MG63 (cell line): ENCODE data around the gene PTPRN2. TPM values are rescaled to one million over a fixed set of nuclear protein-coding genes. Genes with fewer than 3 reads are reported as not detected.

Source experiments
- DNase-seq: peaks from one replicate; pipeline ENCODE4 v3.0.0-alpha.2; 2020
- H3K27me3 ChIP-seq: fragments of 250-450 bp; sonication (Bioruptor Pico); 2 replicates; pipeline ENCODE4 v1.5.1; 2020; ENCODE audit warnings: mild to moderate bottlenecking, moderate library complexity
- H3K36me3 ChIP-seq: fragments of 250-450 bp; sonication (Bioruptor Pico); 2 replicates; pipeline ENCODE4 v1.5.1; 2020; ENCODE audit warnings: mild to moderate bottlenecking, moderate library complexity
- H3K4me3 ChIP-seq: fragments of 250-450 bp; sonication (Bioruptor Pico); 2 replicates; pipeline ENCODE4 v1.5.1; 2020; ENCODE audit warnings: mild to moderate bottlenecking, moderate library complexity
- H3K9me3 ChIP-seq: fragments of 250-450 bp; sonication (Bioruptor Pico); 2 replicates; pipeline ENCODE4 v1.5.1; 2020; ENCODE audit warnings: mild to moderate bottlenecking, moderate library complexity
- total RNA-seq: library from RNA; depleted of rRNA; stranded (reverse); fragments of >200 nt; shearing (Covaris generic); gene quantifications from 2 replicates; pipeline ENCODE4 v1.2.3, GENCODE V29; 2014; ENCODE audit warnings: low replicate concordance

Gene PTPRN2
- total RNA-seq, 1 experiment from 2014 or later: 0.16 TPM

DNA sequence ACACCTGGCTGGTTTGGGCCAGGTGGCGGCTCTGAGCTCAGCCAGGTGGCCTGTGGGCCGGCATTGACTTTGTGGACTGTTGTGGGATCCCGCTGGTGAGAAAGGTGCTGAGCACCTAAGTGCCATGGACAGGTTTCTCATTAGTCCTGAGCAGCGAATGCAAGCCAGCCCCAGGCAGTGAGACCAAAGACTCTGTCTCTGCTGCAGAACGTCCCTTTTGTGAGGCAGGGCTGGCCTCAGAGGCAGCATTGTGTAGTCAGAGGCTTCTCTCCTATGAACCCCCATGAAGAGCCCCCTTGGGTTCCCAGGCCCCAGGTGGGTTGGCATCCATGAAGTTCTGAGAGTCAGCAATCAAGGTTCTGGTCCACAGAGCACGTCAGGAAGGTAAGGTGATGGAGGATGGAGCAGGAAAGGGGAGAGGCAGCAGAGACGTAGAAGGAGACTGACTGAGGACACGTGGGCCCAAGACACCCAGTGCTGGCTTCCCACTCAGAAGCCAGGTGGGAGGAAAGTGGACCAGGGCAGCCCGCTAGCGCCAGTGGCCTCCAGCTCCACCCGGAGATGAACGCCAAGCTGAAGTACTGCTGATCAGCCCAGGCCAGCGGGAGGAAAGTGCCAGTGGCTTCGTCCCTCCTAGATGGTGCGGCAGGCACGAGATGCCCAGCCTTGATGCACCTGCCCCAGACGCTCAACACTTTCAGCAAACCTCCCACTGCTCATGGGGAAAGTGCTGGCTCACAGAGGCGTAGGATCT, 19.2 kb upstream of the PTPRN2 start:
- H3K4me3 ChIP-seq: no peak overlapping the region
- DNase-seq: no peak

DNA sequence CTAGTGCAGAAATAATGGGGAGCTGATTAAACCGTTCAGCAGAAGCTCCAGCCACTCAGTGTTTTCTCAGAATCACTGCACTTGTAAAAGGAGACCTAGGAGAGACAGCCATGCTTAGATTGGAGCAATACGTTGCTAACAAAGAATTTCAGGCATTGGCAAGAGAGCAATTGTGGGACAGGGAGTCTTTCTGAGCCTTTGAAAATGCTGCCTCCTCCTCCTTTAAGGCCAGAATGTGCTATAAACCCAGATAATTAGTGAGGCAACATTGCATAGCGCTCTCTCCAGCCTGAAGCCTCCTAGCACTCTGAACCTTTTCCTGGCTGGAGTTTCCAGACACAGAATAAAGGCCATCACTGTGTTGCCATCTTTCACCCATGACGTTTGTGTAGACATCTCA, 18.5 kb upstream of the PTPRN2 start:
- Histone ChIP-seq H3K27me3 (no peaks in the 10 kb centered on the region), H3K36me3 (no peaks in the 10 kb centered on the region), H3K4me3 (no peak overlapping the region), H3K9me3 (no peaks in the 10 kb centered on the region)
- DNase-seq: no peak

More for the DNA sequence above, 19.2 kb upstream of the PTPRN2 start:
- H3K9me3 ChIP-seq: no peaks in the 10 kb centered on the region
- H3K36me3 ChIP-seq: no peaks in the 10 kb centered on the region
- H3K27me3 ChIP-seq: no peaks in the 10 kb centered on the region

DNA sequence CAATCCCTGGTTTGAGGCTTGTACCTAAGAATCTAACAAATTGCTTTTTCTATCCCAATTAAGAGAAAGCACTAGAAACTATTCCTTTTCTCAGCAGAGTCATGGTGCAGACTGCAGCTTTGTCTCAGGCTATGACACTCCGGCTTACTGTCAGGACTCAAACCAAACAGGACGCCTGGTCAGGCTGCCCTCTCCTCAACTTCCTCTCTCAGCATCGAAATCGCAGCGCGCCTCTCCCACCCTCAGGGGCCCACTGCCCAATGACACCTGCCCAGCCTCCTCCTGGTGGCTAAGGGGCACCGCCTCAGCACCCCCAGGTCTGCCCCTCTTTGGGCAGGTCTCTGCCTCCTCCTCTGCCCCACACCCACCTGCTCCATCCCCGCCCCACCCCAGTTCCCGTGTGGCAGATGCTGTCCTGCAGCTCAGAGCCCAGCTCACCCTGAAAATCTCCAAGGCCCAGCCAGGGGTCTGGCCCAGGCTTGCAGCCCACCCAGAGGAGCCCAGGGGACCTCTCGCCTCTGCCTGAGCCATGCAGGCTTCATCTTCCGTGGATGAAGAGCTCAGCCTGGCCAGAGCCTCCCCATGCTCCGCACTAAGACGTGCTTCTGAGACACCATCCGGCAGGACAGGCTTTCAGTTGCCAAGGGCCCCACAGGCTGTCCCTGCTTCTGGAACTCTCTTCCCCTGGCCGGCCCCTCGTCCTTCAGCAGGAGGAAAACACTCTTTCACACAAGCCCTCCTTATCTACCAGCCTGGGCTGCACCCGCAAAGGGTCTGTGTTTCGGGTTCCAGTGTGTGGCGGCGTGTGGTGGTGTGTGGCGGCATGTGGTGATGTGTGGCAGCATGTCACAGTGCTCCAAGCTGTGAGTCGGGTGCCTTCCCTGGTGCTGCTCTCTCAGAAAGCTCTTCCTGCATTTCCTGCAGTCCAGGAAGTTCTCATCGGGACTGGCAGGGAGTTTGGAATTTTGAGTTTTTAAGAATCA, 16.4 kb upstream of the PTPRN2 start:
- Histone ChIP-seq H3K36me3 (no peaks in the 10 kb centered on the region), H3K27me3 (no peaks in the 10 kb centered on the region), H3K9me3 (no peaks in the 10 kb centered on the region), H3K4me3 (no peak overlapping the region)
- no peak for DNase-seq

DNA sequence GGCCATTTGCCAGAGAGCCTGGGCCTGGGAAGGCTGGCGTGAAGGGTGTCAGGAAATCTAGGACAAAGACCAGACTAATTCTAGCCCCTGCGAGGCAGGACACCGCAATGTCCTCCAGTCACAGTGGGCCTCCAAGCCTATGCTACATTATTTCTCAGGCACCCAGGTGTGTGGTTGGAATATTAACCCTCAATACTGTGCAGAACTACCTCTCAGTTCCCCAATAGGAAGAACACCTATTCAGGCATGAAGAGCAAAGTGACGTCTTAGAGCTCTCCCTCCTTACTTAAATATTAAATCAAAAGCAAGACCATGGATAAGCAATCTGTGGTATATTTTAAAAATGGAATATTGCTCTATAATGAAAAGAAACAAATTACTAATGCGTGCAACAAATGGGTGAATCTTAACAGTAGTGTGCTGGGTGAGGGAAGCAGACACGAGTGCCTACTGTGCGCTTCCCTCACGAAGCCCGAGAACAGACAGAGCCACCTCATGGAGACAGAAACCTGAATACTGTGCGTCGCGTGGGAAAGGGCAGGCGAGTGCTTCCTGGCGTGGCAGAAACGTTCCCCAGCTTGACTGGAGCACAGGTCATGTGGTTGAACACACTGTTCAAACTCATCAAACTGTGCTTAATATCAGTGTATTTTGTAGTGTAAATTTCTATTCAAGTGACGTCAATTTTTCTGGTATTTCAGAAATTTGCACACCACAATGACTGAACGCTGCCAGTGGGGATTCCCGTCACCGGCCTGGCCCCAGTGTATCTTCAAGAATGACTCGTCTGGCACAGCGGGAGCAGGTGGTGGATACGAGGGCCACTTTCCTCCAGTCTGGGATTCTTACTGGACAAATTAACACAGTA, 15.5 kb upstream of the PTPRN2 start:
- H3K27me3 ChIP-seq: no peaks in the 10 kb centered on the region
- no peaks in the 10 kb centered on the region for H3K36me3 ChIP-seq
- no peaks in the 10 kb centered on the region for H3K9me3 ChIP-seq
- H3K4me3 ChIP-seq: no peak overlapping the region
- DNase-seq: no peak

DNA sequence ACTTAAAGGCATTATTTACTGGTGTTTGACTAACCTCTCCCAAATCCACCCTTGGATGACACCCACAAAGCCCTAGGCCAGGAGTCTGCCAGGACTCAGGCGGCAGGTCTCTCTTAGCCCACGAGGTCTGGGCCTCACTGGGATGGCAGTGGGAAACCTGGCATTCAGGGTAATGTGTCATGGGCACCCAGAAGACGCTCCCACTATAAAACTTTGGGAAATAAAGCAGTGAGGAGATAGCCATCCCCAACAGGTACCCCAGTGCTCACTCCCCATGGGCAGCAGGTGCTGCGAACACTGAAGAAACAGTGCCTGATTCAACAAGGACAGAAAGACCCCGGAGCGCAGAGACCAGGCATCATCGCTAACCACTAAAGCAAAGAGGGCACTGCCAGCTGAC, 14.4 kb upstream of the PTPRN2 start:
- no peak overlapping the region for H3K4me3 ChIP-seq
- no peak for DNase-seq
- H3K9me3 ChIP-seq: no peaks in the 10 kb centered on the region
- no peaks in the 10 kb centered on the region for H3K36me3 ChIP-seq
- H3K27me3 ChIP-seq: no peaks in the 10 kb centered on the region

DNA sequence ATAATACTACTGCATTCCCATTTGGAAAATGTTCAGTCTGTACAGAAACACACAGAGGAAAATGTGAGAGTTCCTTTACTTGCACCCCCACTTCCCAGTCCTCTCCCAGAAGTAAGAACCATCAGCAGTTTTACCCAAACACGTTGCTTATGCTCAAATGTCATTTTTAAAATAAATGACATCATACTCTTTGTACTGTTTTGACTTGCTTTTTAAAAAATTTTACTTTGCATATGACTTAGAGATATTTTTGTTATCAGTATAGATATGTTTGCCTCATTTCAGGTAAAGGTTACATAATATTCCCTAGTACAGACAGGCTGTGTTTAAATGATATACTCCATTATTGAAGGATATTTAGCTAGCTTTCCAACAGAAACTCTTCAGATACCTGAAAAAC, 13.5 kb upstream of the PTPRN2 start:
- Histone ChIP-seq H3K27me3 (no peaks in the 10 kb centered on the region), H3K9me3 (no peaks in the 10 kb centered on the region), H3K4me3 (no peak overlapping the region), H3K36me3 (no peaks in the 10 kb centered on the region)
- DNase-seq: no peak

DNA sequence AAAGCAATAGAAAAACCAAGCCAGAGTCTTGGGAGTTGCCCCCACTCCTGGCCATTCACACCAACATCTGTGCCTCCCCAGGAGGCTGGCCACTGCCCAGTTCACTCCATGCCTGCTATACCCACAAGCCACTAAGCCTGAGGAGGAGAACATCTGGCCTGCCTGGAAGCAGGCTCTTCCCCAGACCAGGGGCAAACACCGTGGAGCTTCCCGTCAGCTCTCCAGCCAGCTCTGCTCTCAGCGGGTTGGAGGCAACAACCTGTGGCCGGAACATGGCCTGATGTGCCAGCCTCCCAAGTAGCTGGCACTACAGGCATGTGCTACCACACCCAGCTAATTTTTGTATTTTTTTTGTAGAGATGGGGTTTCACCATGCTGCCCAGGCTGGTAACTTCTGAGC, 9.1 kb upstream of the PTPRN2 start:
- Histone ChIP-seq H3K9me3 (no peaks in the 10 kb centered on the region), H3K4me3 (no peak overlapping the region), H3K27me3 (no peaks in the 10 kb centered on the region), H3K36me3 (no peaks in the 10 kb centered on the region)
- peak; percentile 19 for DNase-seq

DNA sequence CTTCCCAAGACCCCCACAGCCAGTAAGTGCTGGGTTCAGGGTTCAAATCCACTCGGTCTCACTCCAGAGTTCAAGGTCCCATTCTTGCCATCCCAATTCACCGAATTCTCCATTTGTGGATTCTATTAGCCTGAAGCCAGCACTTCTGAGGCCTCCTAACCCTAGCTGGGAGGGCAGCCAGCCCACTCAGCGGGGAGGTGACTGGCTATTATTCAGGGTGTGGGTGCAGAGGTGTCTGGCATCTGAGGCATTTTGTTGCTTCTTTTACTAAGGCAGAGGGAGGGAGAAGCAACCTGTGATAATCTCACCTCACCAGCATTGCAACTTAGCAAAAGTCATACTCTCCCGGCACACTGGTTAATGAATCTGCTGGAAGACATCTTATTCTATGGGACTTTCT, 8.7 kb upstream of the PTPRN2 start:
- Histone ChIP-seq H3K4me3 (no peak overlapping the region), H3K36me3 (no peaks in the 10 kb centered on the region), H3K9me3 (no peaks in the 10 kb centered on the region), H3K27me3 (no peaks in the 10 kb centered on the region)
- peak; percentile 16 for DNase-seq

DNA sequence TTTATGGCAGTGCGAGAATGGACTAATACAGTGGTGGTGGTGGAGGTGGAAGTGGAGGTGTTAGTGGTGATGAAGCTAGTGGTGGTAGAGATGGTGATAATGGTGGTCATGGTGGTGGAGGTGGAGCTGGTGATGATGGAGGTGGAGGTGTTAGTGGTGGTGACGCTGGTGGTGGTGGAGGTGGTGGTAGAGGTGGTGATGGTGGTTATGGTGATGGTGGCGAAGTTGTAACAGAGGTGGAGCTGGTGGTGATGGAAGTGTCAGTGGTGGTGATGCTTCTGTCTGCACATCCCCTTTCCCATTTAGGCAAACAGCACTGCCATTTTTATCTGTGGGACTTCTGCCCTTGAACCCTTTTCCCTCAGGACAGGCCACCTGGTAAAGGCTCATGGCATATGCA, 7.4 kb upstream of the PTPRN2 start:
- Histone ChIP-seq H3K27me3 (no peaks in the 10 kb centered on the region), H3K9me3 (no peaks in the 10 kb centered on the region), H3K4me3 (no peak overlapping the region), H3K36me3 (no peaks in the 10 kb centered on the region)
- DNase-seq: no peak

DNA sequence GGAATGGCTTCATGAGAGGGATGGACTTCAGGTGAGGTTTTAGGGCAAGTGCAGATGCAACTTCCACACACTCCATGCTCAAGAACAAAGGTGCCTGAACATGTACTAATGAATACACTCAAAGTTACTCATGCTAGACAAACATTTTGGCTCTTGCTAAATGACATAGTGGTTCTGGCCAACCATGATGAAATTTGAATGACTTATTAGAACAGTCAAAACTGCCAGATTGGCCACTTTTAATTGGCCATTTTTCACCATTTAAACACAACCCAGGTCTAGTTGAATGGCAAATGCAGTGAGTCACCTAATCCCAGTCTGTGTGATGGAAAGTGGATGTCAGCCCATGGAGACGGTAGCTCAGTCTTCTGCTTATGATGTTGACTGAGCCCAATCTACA, 4.9 kb upstream of the PTPRN2 start:
- no peak for DNase-seq
- H3K36me3 ChIP-seq: no peaks in the 10 kb centered on the region
- H3K4me3 ChIP-seq: no peak overlapping the region
- H3K9me3 ChIP-seq: no peaks in the 10 kb centered on the region
- no peaks in the 10 kb centered on the region for H3K27me3 ChIP-seq

DNA sequence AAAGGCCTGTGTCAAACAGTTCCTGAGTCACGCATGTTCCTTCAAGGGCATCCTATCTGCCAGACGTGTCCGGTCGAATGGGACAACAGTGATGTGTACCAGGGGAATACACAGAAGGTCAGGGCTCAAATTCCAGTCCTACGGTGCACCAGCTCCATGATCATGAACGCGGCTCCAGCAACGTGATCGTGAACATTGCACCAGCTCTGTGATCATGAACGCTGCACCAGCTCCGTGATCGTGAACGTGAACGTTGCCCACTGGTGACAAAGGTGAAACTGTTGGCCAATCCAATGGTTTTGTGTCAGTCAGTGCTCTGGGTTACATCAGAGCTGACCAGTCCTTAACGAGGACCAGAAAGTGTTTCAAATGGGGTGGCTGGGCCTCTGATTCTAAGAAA, 4.3 kb upstream of the PTPRN2 start:
- H3K36me3 ChIP-seq: no peaks in the 10 kb centered on the region
- H3K4me3 ChIP-seq: no peak overlapping the region
- no peaks in the 10 kb centered on the region for H3K9me3 ChIP-seq
- no peaks in the 10 kb centered on the region for H3K27me3 ChIP-seq
- no peak for DNase-seq

DNA sequence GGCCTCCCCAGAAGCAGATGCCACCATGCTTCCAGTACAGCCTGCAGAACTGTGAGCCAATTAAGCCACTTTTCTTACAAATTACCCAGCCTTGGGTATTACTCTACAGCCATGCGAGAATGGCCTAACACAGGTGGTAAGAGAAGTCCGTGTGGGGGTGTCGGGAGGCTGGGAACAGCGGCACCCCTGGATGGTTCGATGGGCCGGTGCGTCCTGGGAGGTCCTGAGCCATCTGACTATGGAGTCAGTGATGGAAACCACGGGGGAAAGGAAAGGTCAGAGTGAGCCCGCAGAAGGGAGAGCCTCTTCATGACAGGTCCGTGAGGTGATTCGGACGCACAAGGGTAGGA, 2.5 kb upstream of the PTPRN2 start:
- DNase-seq: no peak
- H3K9me3 ChIP-seq: no peaks in the 10 kb centered on the region

DNA sequence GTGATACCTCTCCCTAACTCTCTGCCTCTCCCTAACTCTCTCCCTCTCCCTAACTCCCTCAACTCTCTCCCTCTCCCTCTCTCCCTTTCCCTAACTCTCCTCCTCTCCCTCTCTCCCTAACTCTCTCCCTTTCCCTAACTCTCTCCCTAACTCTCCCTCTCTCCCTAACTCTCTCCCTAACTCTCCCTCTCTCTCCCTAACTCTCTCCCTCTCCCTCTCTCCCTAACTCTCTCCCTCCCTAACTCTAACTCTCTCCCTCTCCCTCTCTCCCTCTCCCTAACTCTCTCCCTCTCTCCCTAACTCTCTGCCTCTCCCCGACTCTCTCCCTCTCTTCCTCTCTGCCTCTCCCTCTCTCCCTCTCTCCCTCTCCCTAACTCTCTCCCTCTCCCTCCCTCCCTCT, 2.0 kb upstream of the PTPRN2 start:
- DNase-seq: no peak
- H3K9me3 ChIP-seq: no peaks in the 10 kb centered on the region
- no peaks in the 10 kb centered on the region for H3K36me3 ChIP-seq
- H3K27me3 ChIP-seq: no peaks in the 10 kb centered on the region
- no peak overlapping the region for H3K4me3 ChIP-seq

More for the DNA sequence above, 2.5 kb upstream of the PTPRN2 start:
- Histone ChIP-seq H3K27me3 (no peaks in the 10 kb centered on the region), H3K4me3 (no peak overlapping the region), H3K36me3 (no peaks in the 10 kb centered on the region)

DNA sequence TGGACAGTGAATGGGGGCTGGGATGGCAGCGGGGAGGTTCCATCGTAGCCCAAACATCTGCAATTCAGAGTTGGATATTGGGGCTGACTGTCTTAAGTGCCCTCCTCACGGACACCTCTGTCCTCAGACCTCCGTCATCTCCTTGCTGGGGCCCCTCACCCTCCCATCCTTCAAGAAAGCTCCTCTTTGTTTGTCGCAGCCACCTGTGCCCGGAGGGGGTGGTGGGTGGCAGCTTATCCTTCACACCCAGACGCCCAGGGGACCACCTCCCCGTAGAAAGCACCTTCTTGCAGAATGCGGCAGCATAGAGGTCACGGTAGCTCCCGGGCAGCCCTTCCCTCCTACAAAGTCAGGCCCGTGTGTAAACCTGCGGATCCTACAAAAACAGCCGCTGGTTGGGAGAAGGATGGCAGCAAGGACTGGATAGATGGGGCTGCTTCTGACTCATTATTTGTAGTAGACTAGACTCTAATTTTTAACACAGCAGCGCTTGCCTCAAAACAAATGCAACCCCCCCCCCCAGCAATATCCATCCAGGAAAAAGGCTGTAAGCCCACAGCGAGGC, 1.3 kb upstream of the PTPRN2 start:
- DNase-seq: no peak

DNA sequence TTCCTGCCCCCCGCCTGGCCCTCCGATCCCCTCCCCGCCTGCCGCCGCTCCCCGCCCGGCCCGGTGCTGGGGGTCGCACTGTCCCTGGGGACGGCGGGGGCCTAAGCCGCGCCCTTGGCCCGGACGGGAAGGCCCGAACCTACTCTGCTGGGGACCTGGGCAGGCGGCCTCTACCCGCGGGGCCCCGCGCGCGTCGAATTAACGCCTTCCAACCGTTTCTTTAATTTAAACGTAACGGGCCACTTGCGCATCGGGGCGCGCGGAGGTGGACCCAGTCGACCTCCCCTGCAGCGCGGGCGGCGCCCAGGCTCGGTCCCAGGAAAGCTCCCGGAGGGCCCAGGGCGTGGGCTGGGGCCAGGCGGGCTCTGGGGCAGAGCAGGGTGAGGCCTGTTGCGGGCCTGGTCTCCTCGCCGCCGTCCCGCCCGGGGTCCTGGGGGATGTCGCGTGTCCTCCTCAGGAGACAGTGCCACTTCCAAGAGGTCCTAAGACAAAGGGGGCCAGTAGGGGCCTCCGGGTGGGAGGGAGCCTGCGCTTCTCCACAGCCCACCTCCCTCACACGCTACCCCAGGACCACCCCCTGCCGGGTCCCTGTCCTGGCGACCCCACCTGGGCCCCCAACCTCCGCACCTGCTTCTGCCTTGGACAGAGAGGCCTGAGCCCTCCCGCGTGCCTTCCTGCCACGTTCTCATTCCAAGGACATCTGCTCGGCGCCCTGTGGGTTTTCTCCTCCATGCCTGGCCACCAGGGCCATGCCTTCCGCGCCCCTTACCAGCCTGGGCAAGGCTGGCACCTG, 658 bp upstream of the PTPRN2 start:
- Histone ChIP-seq H3K36me3 (no peaks in the 10 kb centered on the region), H3K27me3 (no peaks in the 10 kb centered on the region), H3K9me3 (no peaks in the 10 kb centered on the region), H3K4me3 (no peak overlapping the region)
- no peak for DNase-seq

More for the DNA sequence above, 1.3 kb upstream of the PTPRN2 start:
- Histone ChIP-seq H3K36me3 (no peaks in the 10 kb centered on the region), H3K4me3 (no peak overlapping the region), H3K9me3 (no peaks in the 10 kb centered on the region), H3K27me3 (no peaks in the 10 kb centered on the region)
